ENCODE measurements around the gene UBE2R2.

DNA sequence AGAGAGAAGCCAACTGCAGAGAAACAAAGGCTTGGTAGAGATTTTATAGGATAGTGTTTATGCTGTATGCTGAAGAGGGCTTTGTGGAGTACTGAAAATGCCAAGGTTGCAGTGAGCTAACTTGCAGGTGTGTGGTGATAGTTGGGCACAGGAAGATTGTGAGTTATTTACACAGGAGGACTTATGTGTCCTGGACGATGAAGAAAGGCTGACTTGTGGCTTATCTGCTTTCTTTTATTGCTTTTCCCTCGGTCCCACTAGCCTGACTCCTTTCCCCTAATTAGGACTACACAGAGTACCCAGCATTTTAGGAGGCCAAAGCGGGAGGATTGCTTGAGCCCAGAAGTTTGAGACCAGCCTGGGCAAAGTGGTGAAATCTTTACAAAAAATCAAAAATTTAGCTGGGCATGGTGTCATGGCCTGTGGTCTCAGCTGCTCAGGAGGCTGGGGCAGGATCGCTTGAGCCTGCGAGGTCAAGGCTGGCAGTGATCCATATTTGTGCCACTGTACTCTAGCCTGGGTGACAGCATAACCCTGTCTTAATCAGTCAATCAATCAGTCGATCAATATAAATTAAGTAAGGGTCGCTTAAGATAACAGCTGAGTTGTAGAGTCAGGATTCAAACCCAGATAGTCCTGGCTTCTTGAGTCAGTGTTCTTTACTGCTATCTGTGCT, 61.9 kb downstream of the UBE2R2 start:
- TF ChIP-seq, protein P1, sequence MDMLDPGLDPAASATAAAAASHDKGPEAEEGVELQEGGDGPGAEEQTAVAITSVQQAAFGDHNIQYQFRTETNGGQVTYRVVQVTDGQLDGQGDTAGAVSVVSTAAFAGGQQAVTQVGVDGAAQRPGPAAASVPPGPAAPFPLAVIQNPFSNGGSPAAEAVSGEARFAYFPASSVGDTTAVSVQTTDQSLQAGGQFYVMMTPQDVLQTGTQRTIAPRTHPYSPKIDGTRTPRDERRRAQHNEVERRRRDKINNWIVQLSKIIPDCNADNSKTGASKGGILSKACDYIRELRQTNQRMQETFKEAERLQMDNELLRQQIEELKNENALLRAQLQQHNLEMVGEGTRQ (IDR thresholded peaks at IDR 0.05; ENCODE audit: low read depth, low read length) = no peak
- TF ChIP-seq, protein P2, sequence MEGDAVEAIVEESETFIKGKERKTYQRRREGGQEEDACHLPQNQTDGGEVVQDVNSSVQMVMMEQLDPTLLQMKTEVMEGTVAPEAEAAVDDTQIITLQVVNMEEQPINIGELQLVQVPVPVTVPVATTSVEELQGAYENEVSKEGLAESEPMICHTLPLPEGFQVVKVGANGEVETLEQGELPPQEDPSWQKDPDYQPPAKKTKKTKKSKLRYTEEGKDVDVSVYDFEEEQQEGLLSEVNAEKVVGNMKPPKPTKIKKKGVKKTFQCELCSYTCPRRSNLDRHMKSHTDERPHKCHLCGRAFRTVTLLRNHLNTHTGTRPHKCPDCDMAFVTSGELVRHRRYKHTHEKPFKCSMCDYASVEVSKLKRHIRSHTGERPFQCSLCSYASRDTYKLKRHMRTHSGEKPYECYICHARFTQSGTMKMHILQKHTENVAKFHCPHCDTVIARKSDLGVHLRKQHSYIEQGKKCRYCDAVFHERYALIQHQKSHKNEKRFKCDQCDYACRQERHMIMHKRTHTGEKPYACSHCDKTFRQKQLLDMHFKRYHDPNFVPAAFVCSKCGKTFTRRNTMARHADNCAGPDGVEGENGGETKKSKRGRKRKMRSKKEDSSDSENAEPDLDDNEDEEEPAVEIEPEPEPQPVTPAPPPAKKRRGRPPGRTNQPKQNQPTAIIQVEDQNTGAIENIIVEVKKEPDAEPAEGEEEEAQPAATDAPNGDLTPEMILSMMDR (conservative IDR thresholded peaks at IDR 0.05; ENCODE audit: low read depth, low read length) = no peak
- no peak for TF ChIP-seq SMC3 (IDR thresholded peaks at IDR 0.05; ENCODE audit: low read depth, low read length)
- TF ChIP-seq RCOR1 (IDR thresholded peaks at IDR 0.05; ENCODE audit: insufficient replicate concordance, low read length) = no peak
- TF ChIP-seq MAFK (IDR thresholded peaks at IDR 0.05; ENCODE audit: low read depth, low read length) = no peak
- no peak for TF ChIP-seq POLR2A (IDR thresholded peaks at IDR 0.05; ENCODE audit: low read depth, low read length)
- no peak for TF ChIP-seq CHD1 (IDR thresholded peaks at IDR 0.05; ENCODE audit: low read depth, low read length)
